ENCODE data around the gene CFAP221. TPM values are rescaled to one million over a fixed set of nuclear protein-coding genes. Genes with fewer than 3 reads are reported as not detected.

The CFAP221 gene
- total RNA-seq, 4 donors from 2014 or later: 0.38 TPM; not detected in 3

DNA sequence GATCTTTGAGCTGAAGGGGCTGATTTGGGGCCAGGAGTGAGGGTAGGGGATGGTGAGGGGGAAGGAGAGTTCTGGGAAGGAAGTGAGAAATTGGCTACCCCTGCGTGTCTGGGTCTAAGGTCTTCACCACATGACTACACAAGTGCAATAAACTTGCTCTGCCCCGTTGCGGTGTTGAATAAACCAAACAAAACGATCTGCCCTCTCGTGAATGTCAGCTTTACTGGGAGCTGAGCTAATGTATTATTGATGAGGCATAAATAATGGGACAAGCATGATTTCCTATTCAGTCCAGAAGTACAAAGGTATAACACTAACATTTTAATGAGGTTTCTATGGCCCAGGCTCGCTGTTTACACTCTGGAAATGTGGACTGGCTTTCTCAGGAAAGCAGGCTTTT is 8.0 kb upstream of the CFAP221 start:
- WGBS, 2 donors: 47 to 57% methylated on average over 6 of the region's 6 CpGs

DNA sequence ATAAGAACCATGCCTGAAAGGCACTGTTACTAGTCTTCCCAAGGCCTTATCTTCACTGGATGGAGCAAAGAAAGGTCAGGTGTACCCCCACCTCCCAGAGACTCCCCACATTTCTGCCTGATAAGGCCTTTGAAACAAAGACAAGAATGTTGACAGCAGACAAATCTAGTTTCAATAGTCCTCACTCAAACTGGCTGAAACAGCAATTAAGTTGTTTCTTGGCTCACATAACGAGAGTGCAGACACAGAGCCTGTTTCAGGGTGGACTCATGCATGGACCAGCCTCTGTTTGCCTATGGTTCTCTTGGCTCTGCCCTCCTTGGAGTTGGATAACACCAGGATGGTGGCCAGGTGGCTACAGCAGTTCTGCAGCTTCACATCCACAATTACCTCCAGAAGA is 7.5 kb upstream of the CFAP221 start:
- intact Hi-C loops (cut with DNase I): no loop called here
- Histone ChIP-seq H3K27ac (no peak overlapping the region), H3K4me3 (no peak overlapping the region), H3K27me3 (peaks cover 0 to 40% (median 0%) of the 10 kb centered on the region in 4 donors), H3K36me3 (no peaks in the 10 kb centered on the region), H3K4me1 (no peaks in the 10 kb centered on the region), H3K9me3 (peaks cover 0 to 15% (median 0%) of the 10 kb centered on the region in 3 donors)
- TF ChIP-seq, protein P1, sequence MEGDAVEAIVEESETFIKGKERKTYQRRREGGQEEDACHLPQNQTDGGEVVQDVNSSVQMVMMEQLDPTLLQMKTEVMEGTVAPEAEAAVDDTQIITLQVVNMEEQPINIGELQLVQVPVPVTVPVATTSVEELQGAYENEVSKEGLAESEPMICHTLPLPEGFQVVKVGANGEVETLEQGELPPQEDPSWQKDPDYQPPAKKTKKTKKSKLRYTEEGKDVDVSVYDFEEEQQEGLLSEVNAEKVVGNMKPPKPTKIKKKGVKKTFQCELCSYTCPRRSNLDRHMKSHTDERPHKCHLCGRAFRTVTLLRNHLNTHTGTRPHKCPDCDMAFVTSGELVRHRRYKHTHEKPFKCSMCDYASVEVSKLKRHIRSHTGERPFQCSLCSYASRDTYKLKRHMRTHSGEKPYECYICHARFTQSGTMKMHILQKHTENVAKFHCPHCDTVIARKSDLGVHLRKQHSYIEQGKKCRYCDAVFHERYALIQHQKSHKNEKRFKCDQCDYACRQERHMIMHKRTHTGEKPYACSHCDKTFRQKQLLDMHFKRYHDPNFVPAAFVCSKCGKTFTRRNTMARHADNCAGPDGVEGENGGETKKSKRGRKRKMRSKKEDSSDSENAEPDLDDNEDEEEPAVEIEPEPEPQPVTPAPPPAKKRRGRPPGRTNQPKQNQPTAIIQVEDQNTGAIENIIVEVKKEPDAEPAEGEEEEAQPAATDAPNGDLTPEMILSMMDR (IDR thresholded peaks at IDR 0.05): no peak
- TF ChIP-seq POLR2A (IDR thresholded peaks at IDR 0.05): no peak
- 40% methylated on average over 1 of the region's 1 CpG; no CpG with 5 or more reads in 1 of the 2 donors for WGBS, 2 donors
- DNase-seq: no peak

More for the DNA sequence above, 8.0 kb upstream of the CFAP221 start:
- intact Hi-C loops (cut with DNase I): no loop called here
- no peak for DNase-seq
- no peak overlapping the region for H3K4me3 ChIP-seq
- TF ChIP-seq, protein P1 (IDR thresholded peaks at IDR 0.05): no peak
- no peak for TF ChIP-seq POLR2A (IDR thresholded peaks at IDR 0.05)
- H3K4me1 ChIP-seq: no peaks in the 10 kb centered on the region
- peaks cover 0 to 15% (median 0%) of the 10 kb centered on the region in 3 donors for H3K9me3 ChIP-seq
- H3K27ac ChIP-seq: no peak overlapping the region
- H3K27me3 ChIP-seq: peaks cover 0 to 35% (median 0%) of the 10 kb centered on the region in 4 donors
- no peaks in the 10 kb centered on the region for H3K36me3 ChIP-seq

DNA sequence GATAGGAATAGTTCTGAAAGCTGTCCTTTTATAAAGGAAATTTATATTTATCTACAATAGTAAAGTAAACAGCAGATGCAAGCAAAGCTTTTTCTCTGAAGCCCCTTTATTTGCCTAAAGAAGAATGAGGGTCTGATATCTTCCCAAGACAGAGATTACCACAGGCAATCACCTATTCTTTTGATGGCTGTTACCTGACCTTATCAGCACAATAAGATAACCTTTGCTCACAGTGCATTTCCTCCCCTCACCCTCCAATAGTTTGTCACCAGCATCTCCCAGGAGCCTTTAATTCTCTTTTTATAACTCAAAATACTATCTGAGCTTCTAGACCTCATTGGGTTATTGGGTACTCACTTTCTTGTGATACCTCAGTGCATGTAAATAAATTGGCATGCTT is 6.5 kb upstream of the CFAP221 start:
- intact Hi-C loops (cut with DNase I): no loop called here
- DNase-seq: no peak
- Histone ChIP-seq H3K36me3 (no peaks in the 10 kb centered on the region), H3K4me3 (no peak overlapping the region), H3K27ac (no peak overlapping the region), H3K4me1 (no peaks in the 10 kb centered on the region), H3K9me3 (peaks cover 0 to 15% (median 0%) of the 10 kb centered on the region in 3 donors), H3K27me3 (peaks cover 0 to 51% (median 0%) of the 10 kb centered on the region in 4 donors)
- TF ChIP-seq POLR2A (IDR thresholded peaks at IDR 0.05): no peak
- TF ChIP-seq, protein P1 (IDR thresholded peaks at IDR 0.05): no peak

DNA sequence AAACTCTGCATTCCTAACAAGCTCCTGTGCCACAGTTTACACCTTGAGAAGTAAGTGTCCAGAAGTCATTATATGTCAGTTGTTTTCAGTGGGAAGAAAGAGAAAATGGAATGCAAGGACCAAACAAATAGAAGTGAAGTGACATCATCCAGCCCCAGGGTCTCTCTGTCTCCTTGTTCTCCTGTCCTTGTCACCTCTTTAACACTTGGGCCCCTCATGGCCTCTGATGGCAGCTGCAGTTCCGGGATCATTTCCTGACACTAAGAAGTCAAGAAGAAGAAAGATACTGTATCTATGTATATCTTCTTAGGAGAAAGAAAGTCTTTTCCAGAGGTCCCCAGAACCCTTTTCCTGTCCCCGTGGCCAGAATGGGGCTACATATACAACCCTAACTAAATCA is 2.8 kb upstream of the CFAP221 start:
- Histone ChIP-seq H3K9me3 (no peaks in the 10 kb centered on the region), H3K4me3 (no peak overlapping the region), H3K36me3 (no peaks in the 10 kb centered on the region), H3K27ac (no peak overlapping the region), H3K27me3 (peaks cover 0 to 78% (median 1%) of the 10 kb centered on the region in 4 donors), H3K4me1 (peaks cover 3 to 14% (median 4%) of the 10 kb centered on the region in 3 donors)
- TF ChIP-seq, protein P1 (IDR thresholded peaks at IDR 0.05): no peak
- TF ChIP-seq POLR2A (IDR thresholded peaks at IDR 0.05): no peak
- DNase-seq: no peak
- WGBS, 2 donors: 65 to 76% methylated on average over 2 of the region's 2 CpGs
- intact Hi-C loops (cut with DNase I): no loop called here

DNA sequence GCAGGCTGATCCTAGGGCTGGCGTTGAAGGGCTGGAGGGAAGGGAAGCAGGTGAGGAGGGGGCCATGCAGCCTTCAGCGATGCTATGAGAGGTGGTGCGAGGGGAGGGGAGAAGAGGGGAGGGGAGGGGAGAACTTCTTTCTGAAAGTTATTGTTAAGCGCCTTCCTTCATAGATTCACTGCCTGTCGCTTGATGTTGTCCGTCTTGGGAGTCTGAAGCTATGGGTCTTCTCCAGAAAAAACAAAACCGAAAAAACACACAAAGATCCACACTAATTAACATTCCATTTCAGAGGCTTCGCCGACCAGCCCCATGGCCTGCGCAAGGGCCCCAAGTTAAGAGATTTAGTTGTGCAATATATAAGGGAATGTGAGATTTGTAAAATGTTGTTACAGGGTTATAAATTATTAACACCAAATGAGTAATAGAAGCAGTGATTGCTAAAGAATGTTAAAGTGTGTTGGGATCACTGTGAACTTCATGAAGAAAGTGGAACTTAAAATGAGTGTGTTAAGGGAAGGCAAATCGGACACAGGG is 758 bp downstream of the CFAP221 start:
- TF ChIP-seq, protein P1 (IDR thresholded peaks at IDR 0.05): no peak
- TF ChIP-seq POLR2A (IDR thresholded peaks at IDR 0.05): no peak
- WGBS, 2 donors: 66 to 75% methylated on average over 9 to 11 of the region's 11 CpGs
- intact Hi-C loops (cut with DNase I): no loop called here
- Histone ChIP-seq H3K27ac (no peak overlapping the region), H3K4me1 (peaks cover 3 to 19% (median 4%) of the 10 kb centered on the region in 3 donors), H3K9me3 (no peaks in the 10 kb centered on the region), H3K27me3 (peaks cover 0 to 72% (median 1%) of the 10 kb centered on the region in 4 donors), H3K36me3 (no peaks in the 10 kb centered on the region), H3K4me3 (peak overlapping the region; percentile 34 to 63 (median 48))
- DNase-seq: no peak
